HG02943 (cell line): ENCODE measurements around the gene CTNS.

Experiments used
- ATAC-seq: cut with Tn5 transposase; IDR thresholded peaks from one replicate; pipeline ENCODE4 v1.9.1; 2021; ENCODE audit warnings: mild to moderate bottlenecking, low read depth, moderate library complexity; ENCODE audit not compliant: unreplicated experiment

Gene CTNS

DNA sequence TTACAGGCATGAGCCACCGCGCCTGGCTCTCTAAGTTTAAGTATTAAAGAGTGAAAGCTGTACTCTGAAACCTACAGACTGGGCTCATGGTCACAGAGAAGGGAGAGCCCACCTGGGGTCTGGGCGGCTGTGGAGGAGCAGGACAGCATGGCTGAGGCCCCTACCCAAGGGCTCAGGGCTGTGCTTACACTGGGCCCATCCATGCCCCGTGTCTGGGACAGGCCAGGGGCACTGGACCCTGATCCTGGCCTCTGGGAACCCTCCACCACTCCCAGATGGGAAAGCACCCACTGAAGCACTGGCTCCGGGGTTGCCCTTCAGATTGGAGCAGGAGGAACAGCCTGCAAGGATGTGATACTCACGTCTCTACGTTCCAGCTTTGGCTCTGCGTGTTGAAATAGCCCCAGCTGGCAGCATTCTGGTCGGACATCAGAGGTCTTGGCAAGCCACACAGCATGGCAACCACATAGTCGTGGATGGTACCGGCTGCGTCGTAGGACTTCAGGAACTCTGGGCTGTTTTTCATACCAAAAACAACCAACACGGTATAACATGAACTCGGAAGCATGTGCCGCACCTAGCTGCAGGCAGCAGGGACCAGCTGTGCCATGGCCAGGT, 13.5 kb upstream of the CTNS start:
- no peak for ATAC-seq

DNA sequence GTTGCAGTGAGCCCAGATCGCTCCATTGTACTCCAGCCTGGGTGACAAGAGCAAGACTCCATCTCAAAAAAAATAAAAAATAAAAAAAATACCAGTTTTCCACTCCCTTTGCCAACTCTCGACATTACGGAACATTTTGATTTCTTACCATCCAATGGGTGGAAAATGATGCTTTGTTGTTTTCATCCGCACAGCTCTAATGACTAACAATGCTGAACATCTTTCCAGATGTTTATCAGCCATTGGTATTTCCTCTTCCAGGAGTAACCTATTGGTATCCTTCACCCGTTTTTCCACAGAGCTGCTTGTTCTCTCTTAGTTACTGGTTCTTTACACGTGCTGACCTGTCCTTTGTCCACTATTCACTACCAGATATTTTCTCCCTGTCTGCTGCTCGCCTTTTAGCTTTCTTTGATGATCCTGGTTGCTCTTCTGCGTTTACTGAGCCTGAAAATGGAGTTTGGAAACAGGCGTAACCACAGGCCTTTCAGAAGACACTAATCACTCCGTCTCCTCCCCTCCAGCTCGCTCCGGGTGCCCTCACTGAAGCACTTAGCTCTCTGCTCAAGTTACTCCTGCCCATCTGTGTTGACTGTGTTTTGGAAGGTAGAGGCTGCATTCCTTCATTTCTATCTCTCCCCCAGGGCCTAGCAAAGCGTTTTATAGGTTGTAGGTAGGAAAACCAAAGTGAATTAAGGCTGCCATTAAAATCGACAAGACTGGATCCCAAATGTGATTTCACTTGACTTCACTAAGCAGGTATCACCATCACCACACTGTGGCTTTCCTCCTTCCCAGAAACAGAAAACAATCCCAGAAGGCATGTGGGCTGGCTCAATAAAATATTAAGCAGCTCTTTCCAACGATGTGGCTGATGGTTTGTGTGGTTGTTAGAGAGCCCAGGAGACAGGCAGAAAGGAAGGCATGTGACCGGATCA, 9.5 kb upstream of the CTNS start:
- no peak for ATAC-seq

DNA sequence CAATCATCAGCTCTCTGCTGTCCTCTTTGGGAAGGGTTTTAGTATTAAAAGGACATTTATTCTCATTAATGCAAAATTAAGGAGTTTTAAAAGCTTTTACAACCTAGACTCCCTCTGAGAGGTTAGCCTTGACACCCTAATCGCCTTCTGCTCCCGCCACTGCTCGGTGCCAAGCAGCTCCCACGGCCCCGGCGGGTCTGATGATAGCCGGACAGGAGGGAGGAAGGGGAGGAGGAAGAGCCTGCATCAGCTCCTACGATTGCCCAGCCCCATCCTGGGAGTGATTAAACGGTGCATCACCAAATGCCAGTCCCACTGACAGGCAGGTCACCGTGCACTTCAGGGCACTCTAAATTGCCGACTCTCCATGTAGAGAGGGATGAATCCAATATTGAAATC, 8.8 kb upstream of the CTNS start:
- no peak for ATAC-seq

DNA sequence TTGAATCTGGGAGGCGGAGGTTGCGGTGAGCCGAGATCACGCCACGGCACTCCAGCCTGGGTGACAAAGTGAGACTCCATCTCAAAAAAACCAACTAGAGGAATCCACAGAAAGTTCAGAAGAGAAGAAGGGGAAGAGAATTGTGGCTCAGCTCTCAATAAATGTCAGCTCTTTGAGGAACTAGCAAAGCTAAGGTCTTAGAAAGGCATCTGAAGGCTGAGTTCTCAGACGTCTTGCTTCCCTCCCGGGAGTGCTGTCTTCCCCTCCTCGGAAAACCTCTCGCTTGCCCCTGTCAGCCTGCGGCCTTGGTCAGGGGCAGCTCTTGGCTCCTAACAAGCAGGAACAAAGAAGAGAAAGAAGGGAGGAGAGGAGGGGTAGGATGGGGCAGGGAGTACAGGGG, 5.8 kb upstream of the CTNS start:
- ATAC-seq, result no peak

DNA sequence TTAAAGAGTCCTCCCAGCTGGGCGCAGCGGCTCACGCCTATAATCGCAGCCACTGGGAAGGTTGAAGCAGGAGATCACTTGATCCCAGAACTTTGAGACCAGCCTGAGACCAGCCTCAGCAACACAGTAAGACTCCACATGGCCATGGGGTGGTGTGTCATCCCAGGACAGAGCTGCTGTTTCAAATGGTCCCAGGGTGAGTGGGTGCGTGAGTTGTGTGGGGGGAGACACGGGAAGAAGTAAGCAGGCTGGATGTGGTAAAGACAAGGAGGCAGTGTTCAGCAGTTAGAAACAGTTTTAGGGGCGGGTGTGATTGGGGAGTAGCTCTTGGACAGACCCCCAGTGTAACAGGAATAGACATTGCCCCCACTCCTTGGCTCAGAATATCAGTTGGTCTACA, 4.3 kb upstream of the CTNS start:
- ATAC-seq, result no peak

DNA sequence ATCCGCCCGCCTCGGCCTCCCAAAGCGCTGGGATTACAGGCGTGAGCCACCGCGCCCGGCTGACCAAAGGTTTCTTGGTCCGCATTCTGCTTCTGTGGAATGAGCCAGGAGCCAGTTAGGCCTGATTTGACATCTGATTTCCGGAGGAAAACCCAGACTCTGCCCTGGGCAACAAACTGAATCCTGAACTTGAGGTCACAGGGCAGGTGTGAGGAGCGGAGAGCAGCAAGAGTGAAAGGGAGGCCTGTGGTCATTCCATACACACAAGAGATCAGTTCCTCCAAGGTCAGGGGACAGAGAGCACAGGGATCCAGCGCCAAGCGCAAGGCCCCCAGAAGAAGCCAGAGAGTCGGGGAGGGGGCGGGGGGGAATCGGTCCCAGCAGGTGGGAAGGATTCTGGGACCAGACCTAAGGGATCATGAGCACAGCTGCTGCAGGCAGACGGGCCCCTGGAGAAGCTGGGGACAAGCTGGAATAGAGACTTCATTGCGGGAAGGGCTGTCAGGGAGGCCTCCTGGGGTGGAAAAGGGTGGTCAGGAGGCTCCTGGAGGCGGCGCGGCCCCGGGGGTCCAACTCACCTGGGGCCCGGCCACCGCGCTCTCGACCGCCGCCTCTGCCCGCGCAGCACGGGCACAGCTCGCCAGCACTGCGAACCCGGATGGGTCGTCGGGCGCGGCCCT, 946 bp upstream of the CTNS start:
- ATAC-seq, result no peak

DNA sequence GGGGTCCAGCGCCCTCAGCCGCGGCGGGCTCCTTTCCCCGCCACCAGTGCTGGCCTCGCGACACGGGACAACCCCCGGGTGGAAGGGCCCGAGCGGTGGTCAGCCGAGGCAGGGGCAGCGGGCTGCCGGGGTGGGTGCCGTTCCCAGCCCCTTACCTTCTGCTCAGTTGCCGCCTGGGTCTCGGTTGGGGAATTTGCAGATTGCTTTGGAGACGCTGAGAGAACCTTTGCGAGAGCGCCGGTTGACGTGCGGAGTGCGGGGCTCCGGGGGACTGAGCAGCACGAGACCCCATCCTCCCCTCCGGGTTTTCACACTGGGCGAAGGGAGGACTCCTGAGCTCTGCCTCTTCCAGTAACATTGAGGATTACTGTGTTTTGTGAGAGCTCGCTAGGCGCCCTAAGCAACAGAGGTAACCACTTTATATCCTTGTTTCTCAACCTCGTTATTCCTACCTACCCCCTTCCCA, 381 bp downstream of the CTNS start:
- ATAC-seq, result peak; percentile 4

DNA sequence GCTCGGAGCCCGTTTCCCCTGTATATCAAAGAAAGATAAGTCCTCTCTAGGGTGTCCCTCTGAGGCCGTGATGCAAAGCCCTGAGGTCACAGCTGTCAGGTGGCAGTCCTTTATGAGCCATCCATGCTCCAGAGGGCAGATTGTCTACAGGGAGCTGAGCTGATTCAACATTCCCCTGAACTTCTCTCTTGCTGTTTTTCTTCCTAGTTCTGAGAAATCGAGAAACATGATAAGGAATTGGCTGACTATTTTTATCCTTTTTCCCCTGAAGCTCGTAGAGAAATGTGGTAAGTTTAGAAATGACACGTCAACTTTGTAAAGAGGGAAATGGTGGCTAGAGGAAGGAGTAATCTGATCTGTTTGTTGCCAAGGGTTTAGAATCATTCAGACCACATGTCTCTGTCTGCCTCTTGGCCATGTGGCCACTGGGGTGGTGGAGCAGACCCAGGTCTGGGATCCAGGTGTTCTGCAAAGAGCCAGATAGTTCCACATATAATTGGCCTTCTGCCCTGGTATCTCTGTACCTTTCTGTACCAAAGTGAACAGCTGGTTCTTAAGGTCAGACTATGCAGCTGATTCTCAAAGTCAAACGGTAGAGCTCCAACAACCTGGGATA, 3.5 kb downstream of the CTNS start:
- no peak for ATAC-seq

DNA sequence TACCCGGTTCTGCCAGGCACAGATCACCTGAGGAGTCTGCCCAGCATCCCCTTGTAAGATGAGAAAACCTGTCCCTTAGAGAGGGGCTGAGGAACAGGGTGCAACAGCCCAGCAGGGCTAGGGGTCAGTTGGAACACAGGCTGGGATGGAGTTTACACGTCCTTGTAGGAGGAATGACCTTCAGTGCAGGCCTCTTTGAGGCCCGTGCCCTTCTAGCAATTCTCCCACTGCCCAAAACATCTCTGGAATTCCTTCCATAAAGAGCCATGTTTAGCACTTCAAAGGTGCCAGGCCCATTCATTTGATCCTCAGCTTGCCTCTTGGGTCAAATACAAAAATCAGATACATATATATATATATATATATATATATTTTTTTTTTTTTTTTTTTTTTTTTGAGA, 4.5 kb downstream of the CTNS start:
- ATAC-seq, result no peak

DNA sequence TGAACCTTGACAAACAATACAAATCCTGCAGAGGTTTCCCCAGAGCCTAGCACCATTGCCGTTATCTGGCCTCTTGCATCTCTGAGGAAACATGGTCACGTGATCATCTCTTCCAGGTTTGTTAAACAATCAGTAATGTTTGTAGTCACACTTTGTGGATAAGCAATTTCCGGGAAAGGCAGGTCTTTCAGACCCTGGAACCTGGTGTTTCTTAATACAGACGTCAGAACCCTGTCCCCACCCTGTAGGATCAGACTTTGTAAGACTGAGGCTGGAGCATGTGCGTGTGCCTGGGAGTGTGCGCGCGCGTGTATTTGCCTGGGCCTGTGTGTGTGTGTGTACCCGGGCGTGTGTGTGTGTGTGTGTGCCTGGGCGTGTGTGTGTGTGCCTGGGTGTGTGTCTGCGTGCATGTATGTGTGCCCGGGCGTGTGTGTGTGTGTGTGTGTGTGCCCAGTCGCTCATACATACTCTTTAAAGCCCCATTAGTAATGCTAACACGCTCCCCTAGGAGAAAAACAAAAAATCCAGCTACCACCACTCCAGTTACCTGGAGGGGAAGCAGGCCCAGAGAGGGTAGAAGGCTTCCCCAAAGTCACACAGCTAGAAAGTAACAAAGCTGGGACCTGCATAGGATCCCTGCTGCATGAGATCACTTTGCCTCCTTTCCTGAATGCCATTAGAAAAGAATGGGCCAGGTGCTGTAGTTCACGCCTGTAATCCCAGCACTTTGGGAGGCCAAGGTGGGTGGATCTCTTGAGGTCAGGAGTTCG, 5.3 kb downstream of the CTNS start:
- ATAC-seq, result no peak

DNA sequence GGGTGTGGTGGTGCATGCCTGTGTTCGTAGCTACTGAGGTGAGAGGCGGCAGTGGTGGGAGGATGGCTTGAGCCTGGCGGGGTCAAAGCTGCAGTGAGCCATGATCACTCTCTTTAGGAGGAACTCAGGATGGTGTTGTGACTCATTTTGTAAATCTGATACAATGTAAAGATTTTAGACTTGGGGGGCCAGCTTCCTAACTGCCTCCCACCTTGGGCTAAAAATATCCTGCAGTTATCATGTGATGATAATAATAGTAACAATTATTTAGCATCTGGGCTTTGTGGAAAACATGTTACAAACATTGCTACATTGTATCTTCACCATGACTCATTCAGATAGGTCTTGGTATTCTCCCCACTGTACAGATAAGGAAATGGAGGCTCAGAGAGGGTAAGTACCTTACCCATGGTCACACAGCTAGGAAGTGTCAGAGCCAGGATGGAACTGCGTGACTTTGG, 7.4 kb downstream of the CTNS start:
- no peak for ATAC-seq

DNA sequence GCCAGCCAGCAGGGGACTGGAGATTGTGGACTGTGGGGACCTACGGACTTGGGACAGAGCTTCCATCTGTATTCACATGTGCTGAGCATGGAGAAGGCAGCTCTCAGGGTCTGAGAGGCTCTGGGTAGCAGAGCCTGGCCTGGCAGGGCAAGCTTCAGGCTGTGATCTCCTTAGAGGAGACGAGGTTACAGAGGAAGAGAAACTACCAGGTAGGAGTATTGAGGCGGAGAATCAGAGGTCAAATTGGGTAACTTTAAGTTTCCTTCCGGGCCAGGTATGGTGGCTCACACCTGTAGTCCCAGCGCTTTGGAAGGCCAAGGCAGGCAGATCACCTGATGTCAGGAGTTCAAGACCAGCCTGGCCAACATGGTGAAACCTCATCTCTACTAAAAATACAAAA, 8.8 kb downstream of the CTNS start:
- no peak for ATAC-seq

DNA sequence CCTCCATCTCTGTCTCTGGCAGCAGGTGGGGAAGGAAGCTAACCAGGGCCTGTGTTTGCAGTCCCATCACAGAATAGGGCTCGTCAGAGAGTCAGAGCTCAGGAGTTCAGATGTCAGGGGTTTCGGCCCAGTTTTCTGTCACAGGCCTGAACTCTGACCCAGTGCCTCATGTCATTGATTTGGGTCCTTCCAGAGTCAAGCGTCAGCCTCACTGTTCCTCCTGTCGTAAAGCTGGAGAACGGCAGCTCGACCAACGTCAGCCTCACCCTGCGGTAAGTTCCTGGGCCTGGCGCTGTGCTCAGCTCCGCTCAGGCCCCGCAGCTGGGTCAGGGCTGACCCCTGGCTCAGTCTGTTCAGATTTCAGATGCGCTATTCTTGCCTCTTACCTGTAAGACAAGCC, 10.7 kb downstream of the CTNS start:
- ATAC-seq, result no peak

DNA sequence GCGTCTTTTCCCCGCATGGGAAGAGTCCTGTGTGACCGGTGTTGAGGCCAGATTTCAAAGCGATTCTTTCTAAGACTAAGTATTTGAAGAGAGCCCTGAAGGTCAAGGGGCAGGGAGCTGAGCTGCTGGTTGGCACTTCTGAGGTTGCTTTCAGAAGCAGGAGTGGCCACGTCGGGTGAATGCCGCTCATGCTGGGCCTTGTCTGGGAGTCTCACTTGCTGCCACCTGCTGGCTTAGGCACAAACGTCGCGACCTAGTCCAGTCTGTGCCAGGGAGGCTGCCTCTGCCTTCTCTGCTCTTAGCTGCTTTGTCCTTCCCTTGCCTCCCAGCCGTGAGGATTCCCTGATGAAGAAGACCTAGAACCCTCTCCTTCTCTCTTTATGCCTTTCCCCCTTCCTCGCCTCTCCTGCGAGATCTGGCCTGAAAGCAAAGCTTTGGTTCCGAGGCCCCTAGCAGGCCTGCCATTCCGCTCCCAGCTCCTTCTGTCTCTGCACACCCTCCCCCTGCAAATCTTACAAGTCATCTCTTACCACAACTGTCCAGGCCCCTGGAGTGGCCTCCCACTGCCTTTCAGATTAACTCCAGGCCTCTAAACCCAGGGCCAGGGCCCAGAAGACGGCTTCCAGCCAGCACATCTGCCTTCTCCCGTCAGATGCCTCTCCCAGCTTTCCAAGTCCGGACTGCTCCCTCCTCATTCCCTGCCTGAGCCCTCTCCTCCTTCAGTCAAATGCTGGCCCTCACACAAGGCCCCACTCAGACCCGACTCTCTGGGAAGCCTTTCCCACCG, 11.4 kb downstream of the CTNS start:
- ATAC-seq, result no peak

DNA sequence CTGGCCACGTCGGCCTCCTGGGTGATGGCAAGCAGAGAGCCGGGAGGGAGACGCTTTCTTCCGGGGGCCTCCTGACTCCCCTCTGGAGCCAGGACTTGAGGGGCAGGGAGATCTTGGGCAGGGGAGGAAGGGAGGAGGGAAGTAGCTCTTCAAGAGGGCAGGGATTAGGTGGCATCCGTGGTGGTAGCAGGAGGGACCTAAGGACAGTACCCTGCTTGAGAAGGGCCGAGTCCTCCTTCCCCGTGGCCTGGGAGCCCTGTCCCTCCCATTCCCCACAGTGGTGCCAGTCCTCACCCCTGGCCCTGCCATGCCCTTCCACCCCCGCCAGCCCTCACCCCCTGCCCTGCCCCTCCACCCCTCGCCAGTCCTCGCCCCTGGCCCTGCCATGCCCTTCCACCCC, 19.2 kb downstream of the CTNS start:
- ATAC-seq, result no peak

DNA sequence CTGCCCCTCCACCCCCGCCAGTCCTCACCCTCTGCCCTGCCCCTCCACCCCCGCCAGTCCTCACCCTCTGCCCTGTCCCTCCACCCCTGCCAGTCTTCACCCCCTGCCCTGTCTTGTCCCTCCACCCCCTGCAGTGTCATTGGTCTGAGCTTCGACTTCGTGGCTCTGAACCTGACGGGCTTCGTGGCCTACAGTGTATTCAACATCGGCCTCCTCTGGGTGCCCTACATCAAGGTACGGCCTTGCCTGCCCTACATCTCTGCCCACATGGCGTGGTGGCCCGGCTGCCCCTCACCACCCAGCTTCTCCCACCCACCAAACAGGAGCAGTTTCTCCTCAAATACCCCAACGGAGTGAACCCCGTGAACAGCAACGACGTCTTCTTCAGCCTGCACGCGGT, 19.8 kb downstream of the CTNS start:
- ATAC-seq, result no peak

DNA sequence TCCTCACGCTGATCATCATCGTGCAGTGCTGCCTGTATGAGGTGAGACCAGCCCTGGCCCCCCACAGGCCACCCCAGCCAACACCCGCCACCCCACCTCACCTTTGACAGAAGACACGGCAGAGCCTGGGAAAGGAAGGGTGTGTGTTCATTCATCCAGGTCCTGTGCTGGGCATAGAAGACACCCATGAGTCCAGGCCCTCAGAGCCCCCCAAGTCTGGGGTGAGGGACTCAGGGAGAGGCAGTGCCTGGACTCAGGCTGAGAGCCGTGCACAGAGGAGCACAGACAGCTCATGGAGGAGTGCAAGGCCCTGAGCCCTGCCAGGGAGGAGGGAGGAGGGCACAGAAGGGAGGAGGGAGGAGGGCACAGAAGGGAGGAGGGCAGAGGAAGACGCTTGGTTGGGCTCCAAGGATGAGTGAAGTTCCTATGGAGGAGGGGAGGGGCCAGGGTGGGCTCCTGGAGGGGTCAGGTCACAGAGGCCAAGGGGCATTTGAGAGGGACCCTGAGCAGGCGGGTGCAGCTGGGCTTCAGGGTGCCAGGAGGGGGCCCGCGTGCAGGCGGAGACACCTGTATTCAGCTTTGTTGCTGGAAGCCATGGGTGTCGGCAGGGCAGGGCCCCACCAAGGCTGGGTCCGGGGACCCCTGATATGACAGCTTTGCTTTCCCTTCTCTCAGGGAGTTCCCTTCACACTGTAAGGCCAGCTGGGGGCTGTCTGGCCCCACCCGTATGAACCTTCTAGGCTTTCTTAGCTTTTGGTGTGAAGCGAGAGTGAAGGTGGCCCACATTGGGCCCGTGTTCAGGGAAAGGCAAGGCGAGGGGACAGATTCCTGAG, 20.4 kb downstream of the CTNS start:
- ATAC-seq, result no peak

DNA sequence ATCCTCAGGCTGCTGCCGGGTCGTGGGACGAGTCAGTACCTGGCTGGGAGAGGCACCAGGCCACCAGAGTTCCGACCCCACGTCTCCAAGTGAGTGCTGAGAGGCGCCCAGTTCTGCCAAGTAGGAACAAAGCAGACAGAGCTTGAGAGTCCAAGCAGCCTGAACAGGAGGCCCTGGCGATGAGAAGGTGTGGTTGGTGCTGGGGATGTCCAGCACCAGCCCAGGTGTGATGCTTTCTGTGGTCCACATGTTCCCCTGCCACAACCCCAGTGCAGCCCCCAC, 21.0 kb downstream of the CTNS start:
- no peak for ATAC-seq
